ENCODE results near the gene CSTPP1. TPM values are rescaled to one million over a fixed set of nuclear protein-coding genes. Genes with fewer than 3 reads are reported as not detected.

The CSTPP1 gene
- total and polyA plus RNA-seq, 2 of the 4 experiments (the other 2 are of a cell fraction), result 22.0 to 35.7 TPM

GRCh38 chr11:47047972-47048371, 111.4 kb downstream of the CSTPP1 start:
- H3K79me1 ChIP-seq (ENCODE audit: low read depth in 1 of 2, low read length in 2 of 2), result peaks cover 0 to 2% of the 10 kb centered on the region in 2 experiments; a peak in 1 of 4 replicates
- H4K8ac ChIP-seq (ENCODE audit: low read depth in 2 of 2, low read length in 2 of 2), result no peak overlapping the region
- no peaks in the 10 kb centered on the region for H4K20me1 ChIP-seq (ENCODE audit: insufficient read depth, low read length)
- in situ Hi-C loops (cut with MboI; ENCODE audit: low sequenced_read_pairs) (no loop called here), intact Hi-C loops (cut with micrococcal nuclease) (no loop called here), dilution Hi-C loops (cut with HindIII; ENCODE audit: low sequenced_read_pairs, unreplicated experiment) (no loop called here)
- no peak overlapping the region for H3K27ac ChIP-seq (ENCODE audit: insufficient read depth, low read length)
- H3K27me3 ChIP-seq (ENCODE audit: control insufficient read depth, insufficient read depth, low read length), result no peaks in the 10 kb centered on the region
- no peaks in the 10 kb centered on the region for H3K9me1 ChIP-seq (ENCODE audit: insufficient read depth, low read length)
- H3K4ac ChIP-seq (ENCODE audit: low read depth, low read length), result no peak overlapping the region
- no peak overlapping the region for H3K9ac ChIP-seq (ENCODE audit: low read depth, low read length)
- ChIA-PET CTCF (no interaction called here), POLR2A (ENCODE audit: unreplicated experiment) (no interaction called here)
- no peak for TF ChIP-seq FOS (IDR thresholded peaks at IDR 0.05; ENCODE audit: low read depth, low read length)
- TF ChIP-seq MAZ (IDR thresholded peaks at IDR 0.05; ENCODE audit: borderline replicate concordance, low read depth, low read length), result no peak
- no peak for TF ChIP-seq RCOR1 (IDR thresholded peaks at IDR 0.05; ENCODE audit: insufficient replicate concordance, low read length)
- no peak for TF ChIP-seq ELK1 (IDR thresholded peaks at IDR 0.05; ENCODE audit: borderline replicate concordance, low read depth, low read length)
- TF ChIP-seq SMC3 (IDR thresholded peaks at IDR 0.05; ENCODE audit: low read depth, low read length), result no peak
- TF ChIP-seq CEBPB (IDR thresholded peaks at IDR 0.05; ENCODE audit: low read depth, low read length), result no peak
- no peak for TF ChIP-seq MAFK (IDR thresholded peaks at IDR 0.05; ENCODE audit: low read depth, low read length)
- no peak for TF ChIP-seq RAD21 (IDR thresholded peaks at IDR 0.05; ENCODE audit: low read length)
- no peak for TF ChIP-seq USF2 (IDR thresholded peaks at IDR 0.05; ENCODE audit: low read depth, low read length)
- no peak for TF ChIP-seq BHLHE40 (IDR thresholded peaks at IDR 0.05; ENCODE audit: low read depth, low read length)
- no peak for TF ChIP-seq POLR2A (IDR thresholded peaks at IDR 0.05; ENCODE audit: low read depth, low read length)
- no peak for TF ChIP-seq RFX5 (IDR thresholded peaks at IDR 0.05; ENCODE audit: low read depth, low read length)
- TF ChIP-seq NFE2L2 (IDR thresholded peaks at IDR 0.05; ENCODE audit: low read depth, low read length), result no peak
- TF ChIP-seq MXI1 (IDR thresholded peaks at IDR 0.05; ENCODE audit: borderline replicate concordance, low read depth, low read length), result no peak
- no peak for TF ChIP-seq CTCF (conservative IDR thresholded peaks at IDR 0.05; ENCODE audit: low read depth, low read length)
- TF ChIP-seq CHD1 (IDR thresholded peaks at IDR 0.05; ENCODE audit: low read depth, low read length), result no peak
- H3K23ac ChIP-seq (ENCODE audit: low read depth, low read length), result no peak overlapping the region
- no CpG with 5 or more reads among the region's 1 CpG for WGBS, 2 experiments (ENCODE audit: extremely low coverage in 2 of 2, insufficient read length in 1 of 2)
- H3K4me3 ChIP-seq (ENCODE audit: insufficient read depth, low read depth, low read length), result no peak overlapping the region
- H3K4me1 ChIP-seq (ENCODE audit: control insufficient read depth, insufficient read depth, low read length), result peaks cover 4% of the 10 kb centered on the region; the same call in 1 of the 2 replicates
- H2AFZ ChIP-seq (replicated peaks; ENCODE audit: low read length, poor library complexity), result no peak overlapping the region
- no peak for ATAC-seq (ENCODE audit: low read depth)
- no peak overlapping the region for H3K56ac ChIP-seq (ENCODE audit: extremely low read depth, insufficient read depth, low read length)
- H4K5ac ChIP-seq (ENCODE audit: low read depth, low read length), result no peak overlapping the region
- H3K36me3 ChIP-seq (ENCODE audit: control insufficient read depth, insufficient read depth, low read length), result no peaks in the 10 kb centered on the region
- H2BK20ac ChIP-seq (ENCODE audit: low read depth, low read length), result no peak overlapping the region
- no peak overlapping the region for H4K91ac ChIP-seq (ENCODE audit: insufficient read depth, low read depth, low read length)
- no peak overlapping the region for H3K18ac ChIP-seq (ENCODE audit: low read depth, low read length)
- H2AK5ac ChIP-seq (ENCODE audit: low read depth, low read length), result no peak overlapping the region
- H2BK5ac ChIP-seq (ENCODE audit: low read depth, low read length, poor library complexity, severe bottlenecking), result no peak overlapping the region
- no peak overlapping the region for H3K4me2 ChIP-seq (ENCODE audit: low read depth, low read length)
- H2BK15ac ChIP-seq (ENCODE audit: low read depth, low read length), result no peak overlapping the region
- H2AK9ac ChIP-seq (replicated peaks; ENCODE audit: low read depth, low read length, poor library complexity), result no peak overlapping the region
- H3K9me3 ChIP-seq (ENCODE audit: control insufficient read depth, insufficient read depth, low read length), result no peaks in the 10 kb centered on the region
- H2BK120ac ChIP-seq (ENCODE audit: low read depth, low read length), result no peak overlapping the region
- BruUV-seq (replicated peaks), result no TSS peak
- DNase-seq, result no peak
- H3K14ac ChIP-seq (replicated peaks; ENCODE audit: low read depth, low read length), result no peak overlapping the region
